Thyroid gland (tissue), 4 donors: ENCODE measurements around the gene EML4.

Experiments used
- CTCF ChIP-seq, 6 experiments: fragments of 200-600 bp in 3 of 6; fragments of 450-650 bp in 3 of 6; sonication (generic) in 3 of 6; IDR thresholded peaks; one replicate each; pipeline ENCODE4 v1.5.1; 2016 to 2019; ENCODE audit warnings: antibody characterized with exemption in 6 of 6, mild to moderate bottlenecking in 2 of 6, inconsistent platforms in 1 of 6, moderate library complexity in 1 of 6
- POLR2A ChIP-seq, 2 donors: fragments of 450-650 bp; IDR thresholded peaks; one replicate each; pipeline ENCODE4 v1.6.1; 2017; ENCODE audit warnings: antibody characterized with exemption in 2 of 2, mild to moderate bottlenecking in 2 of 2, moderate library complexity in 1 of 2

GRCh38 chr2:42135381-42136312, 33.5 kb upstream of the EML4 start:
- no peak for TF ChIP-seq POLR2A (IDR thresholded peaks at IDR 0.05)
- no peak for TF ChIP-seq CTCF (IDR thresholded peaks at IDR 0.05)
